Natural killer cell treated with Interleukin-12 subunit alpha and Interleukin-12 subunit beta and Interleukin-15 and Interleukin-18, amount 100 ng/mL, for 72 hours (primary cell): Measurements from ENCODE around the gene HIGD1C. TPM values are rescaled to one million over a fixed set of nuclear protein-coding genes. Genes with fewer than 3 reads are reported as not detected.

Experiments used
- total RNA-seq, 2 donors: library from RNA; stranded (reverse); gene quantifications; one replicate each; pipeline ENCODE4 v1.2.3, GENCODE V29; 2022

The HIGD1C gene
- total RNA-seq, 2 donors from 2014 or later, result not detected

Other genes with a start within 250 kb of the HIGD1C start
- 10 to 100 TPM; 35.4 to 37.3 TPM for gene ATF1, start 188.4 kb upstream of the HIGD1C start, total RNA-seq
- gene TMPRSS12, start 109.6 kb upstream of the HIGD1C start, total RNA-seq, result not detected
- gene SLC11A2, start 73.8 kb downstream of the HIGD1C start, total RNA-seq, result 10 to 100 TPM; 76.1 to 94.3 TPM
- 100 to 1,000 TPM in 1 of 2 donors, 10 to 100 TPM in 1; 46.5 to 106 TPM for gene LETMD1, start 95.8 kb downstream of the HIGD1C start, total RNA-seq
- 10 to 100 TPM; 24.1 to 32.7 TPM for gene CSRNP2, start 131.1 kb downstream of the HIGD1C start, total RNA-seq
- 10 to 100 TPM; 33.0 to 46.0 TPM for gene TFCP2, start 220.6 kb downstream of the HIGD1C start, total RNA-seq